ENCODE data around the gene ZNF678.
"Not testable (repeated sequence)": the region's sequence is repeated elsewhere in the genome, so short reads cannot be mapped to it uniquely, and the experiment has no call there.

Gene ZNF678

DNA sequence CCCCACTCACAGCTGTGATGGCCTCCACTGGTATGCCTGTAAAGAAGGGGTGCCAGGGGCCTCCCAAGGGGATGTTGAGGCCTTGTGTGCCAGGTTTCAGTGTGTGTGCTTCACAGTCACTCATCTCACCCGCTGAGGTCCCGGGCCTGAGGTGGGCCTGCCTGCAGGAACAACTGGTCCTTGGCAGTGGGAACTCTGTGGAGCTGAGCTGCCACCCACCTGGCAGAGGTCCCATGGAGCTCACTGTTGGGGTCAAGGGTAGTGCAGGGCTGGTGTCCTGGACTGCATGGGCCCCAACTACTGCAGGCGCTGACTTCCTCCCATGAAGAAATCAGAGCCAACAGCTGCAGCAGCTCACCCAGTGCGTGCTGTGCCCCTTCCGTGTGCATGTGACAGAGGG, 17.3 kb upstream of the ZNF678 start:
- TF ChIP-seq, protein P1, sequence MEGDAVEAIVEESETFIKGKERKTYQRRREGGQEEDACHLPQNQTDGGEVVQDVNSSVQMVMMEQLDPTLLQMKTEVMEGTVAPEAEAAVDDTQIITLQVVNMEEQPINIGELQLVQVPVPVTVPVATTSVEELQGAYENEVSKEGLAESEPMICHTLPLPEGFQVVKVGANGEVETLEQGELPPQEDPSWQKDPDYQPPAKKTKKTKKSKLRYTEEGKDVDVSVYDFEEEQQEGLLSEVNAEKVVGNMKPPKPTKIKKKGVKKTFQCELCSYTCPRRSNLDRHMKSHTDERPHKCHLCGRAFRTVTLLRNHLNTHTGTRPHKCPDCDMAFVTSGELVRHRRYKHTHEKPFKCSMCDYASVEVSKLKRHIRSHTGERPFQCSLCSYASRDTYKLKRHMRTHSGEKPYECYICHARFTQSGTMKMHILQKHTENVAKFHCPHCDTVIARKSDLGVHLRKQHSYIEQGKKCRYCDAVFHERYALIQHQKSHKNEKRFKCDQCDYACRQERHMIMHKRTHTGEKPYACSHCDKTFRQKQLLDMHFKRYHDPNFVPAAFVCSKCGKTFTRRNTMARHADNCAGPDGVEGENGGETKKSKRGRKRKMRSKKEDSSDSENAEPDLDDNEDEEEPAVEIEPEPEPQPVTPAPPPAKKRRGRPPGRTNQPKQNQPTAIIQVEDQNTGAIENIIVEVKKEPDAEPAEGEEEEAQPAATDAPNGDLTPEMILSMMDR (IDR thresholded peaks at IDR 0.05; ENCODE audit: borderline replicate concordance, insufficient read depth, low read depth, low read length): no peak

DNA sequence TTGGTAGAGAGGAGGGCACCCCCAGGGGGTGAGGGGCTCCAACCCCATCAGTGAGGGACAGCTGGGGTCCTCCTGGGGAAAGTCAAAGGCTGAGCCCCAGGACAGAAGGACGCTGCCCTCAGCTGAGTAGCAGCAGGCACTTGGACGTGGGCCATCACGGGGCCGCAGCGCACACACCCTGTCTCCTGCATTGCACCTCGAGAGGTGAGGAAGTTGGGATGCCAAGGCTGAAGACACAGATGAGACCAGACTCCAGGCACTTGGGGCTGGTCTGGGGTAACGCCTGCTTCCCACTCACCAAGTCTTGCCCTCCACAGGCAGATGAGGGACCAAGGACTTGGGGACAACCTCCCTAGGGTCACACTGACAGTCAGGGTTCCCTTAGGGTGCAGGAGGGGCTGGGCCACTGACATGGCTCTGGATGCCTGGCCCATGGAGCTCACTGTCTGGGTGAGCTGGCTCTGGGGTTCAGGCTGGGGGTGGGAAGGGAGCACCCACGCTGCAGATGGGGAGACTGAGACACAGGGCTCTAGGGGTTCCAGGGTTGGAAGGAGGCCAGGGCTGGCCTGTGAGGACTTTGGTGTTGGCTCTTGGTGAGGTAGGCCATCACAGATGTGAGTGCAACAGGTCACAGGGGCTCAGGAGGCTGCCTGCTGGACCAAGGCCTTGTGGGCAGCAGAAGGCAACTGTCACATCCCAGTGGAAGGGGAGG, 16.6 kb upstream of the ZNF678 start:
- TF ChIP-seq, protein P1 (IDR thresholded peaks at IDR 0.05; ENCODE audit: borderline replicate concordance, insufficient read depth, low read depth, low read length): no peak

More for the DNA sequence above, 17.3 kb upstream of the ZNF678 start:
- H3K4me3 ChIP-seq (ENCODE audit: low read depth, low read length): no peak overlapping the region

DNA sequence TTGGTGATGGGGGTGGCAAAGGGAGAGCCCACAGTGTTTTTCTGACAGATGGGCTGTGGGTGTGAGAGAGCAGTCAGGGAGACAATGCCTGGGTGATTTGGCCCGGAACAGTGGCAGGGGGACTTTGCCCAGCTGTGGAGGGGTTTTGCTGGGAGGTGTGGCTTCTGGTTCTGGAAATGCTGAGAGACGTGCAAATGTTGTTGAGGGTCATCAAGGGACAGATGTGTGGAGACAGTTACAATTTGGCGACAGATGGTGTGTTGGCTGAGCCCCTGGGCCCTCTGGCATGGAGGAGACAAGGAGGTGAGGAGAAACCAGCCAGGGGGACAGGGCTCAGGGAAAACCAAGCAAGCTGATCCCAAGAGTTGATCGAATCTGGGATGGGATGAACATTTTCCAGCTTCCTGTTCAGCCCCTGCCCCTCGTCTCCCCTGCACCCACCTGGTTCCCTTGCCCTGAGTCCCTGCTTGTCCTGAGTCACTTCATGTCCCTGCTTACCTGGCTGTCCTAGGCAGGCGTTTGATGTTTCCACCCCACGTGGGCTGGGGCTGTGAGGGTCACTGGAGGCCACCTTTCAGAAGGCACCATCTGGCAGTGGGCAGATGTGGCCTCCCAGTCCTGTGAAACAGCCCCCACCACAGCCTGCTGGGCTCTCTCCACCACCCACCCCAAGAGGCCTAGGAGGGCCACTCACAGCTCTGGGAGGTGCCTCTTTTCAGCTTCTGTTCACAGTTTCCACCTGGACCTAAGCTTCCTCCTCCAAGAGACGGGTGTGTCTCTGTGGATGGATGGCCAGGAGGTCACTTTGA, 15.8 kb upstream of the ZNF678 start:
- TF ChIP-seq, protein P1 (IDR thresholded peaks at IDR 0.05; ENCODE audit: borderline replicate concordance, insufficient read depth, low read depth, low read length): no peak
- no peak overlapping the region for H3K4me3 ChIP-seq (ENCODE audit: low read depth, low read length)

More for the DNA sequence above, 16.6 kb upstream of the ZNF678 start:
- H3K4me3 ChIP-seq (ENCODE audit: low read depth, low read length): no peak overlapping the region

DNA sequence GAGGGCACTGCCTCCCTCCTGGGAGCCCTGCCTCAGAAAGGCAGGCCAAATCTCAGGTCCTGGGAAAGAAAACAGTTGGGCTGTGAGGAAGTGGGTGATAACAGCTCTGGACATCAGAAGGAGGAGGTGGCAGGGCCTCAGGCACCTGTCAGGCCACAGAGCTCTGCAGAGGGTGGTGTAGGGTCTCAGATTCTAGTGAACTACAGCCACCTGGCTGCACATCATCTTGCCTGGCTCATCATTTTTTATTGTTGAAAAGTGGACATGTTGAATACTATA, 15.3 kb upstream of the ZNF678 start:
- TF ChIP-seq, protein P1 (IDR thresholded peaks at IDR 0.05; ENCODE audit: borderline replicate concordance, insufficient read depth, low read depth, low read length): no peak
- no peak overlapping the region for H3K4me3 ChIP-seq (ENCODE audit: low read depth, low read length)

DNA sequence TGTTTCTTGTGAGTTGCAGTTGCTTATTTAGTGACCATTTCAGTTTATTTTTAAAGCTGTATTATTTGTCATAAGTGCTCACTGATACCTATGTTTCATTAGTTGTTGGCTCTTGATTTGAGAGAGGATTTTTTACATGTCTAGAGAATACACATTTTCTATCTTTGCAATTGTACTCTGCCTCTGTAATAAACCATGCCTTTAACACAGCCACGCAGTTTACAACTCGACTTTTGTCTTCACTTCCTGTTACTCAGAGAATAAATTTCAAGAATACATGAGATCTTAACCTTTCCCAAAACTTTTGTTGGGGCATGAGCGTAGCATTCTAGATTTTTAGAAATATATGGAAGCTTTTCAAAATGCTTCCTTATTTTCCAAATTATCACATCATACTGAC, 14.9 kb upstream of the ZNF678 start:
- no peak overlapping the region for H3K4me3 ChIP-seq (ENCODE audit: low read depth, low read length)

DNA sequence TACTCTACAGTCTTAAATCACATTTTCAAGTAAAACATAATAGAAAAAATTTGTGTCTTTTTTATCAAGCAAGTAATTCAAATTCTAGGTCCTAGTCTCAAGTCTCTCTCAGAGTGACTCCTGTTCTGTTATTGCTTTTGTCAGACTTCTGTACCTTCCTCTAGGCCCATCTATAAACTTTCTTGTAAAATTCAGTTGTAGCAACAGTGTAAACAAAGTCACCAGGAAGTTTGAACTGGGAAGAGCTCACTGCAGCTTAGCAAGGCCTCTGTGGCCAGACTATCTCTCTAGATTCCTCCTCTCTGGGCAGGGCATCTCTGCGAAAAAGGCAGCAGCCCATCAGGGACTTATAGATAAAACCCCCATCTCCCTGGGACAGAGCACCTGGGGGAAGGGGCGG, 13.5 kb upstream of the ZNF678 start:
- no peak overlapping the region for H3K4me3 ChIP-seq (ENCODE audit: low read depth, low read length)
- TF ChIP-seq, protein P1 (IDR thresholded peaks at IDR 0.05; ENCODE audit: borderline replicate concordance, insufficient read depth, low read depth, low read length): no peak

More for the DNA sequence above, 14.9 kb upstream of the ZNF678 start:
- TF ChIP-seq, protein P1 (IDR thresholded peaks at IDR 0.05; ENCODE audit: borderline replicate concordance, insufficient read depth, low read depth, low read length): no peak

DNA sequence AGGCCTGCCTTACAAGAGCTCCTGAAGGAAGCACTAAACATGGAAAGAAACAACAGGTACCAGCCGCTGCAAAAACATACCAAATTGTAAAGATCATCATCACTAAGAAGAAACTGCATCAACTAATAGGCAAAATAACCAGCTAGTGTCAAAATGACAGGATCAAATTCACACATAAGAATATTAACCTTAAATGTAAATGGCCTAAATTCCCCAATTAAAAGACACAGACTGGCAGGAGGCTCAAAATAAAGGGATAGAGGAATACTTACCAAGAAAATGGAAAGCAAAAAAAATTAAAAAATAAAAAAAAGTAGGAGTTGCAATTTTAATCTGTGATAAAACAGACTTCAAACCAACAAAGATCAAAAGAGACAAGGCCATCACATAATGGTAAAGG, 11.5 kb upstream of the ZNF678 start:
- not testable (repeated sequence) for H3K4me3 ChIP-seq (ENCODE audit: low read depth, low read length)
